GM18858 (cell line): Measurements from ENCODE around the gene FLG.
"Not testable (repeated sequence)": the region's sequence is repeated elsewhere in the genome, so short reads cannot be mapped to it uniquely, and the experiment has no call there.

Source experiments
- ATAC-seq: cut with Tn5 transposase; IDR thresholded peaks from one replicate; pipeline ENCODE4 v1.9.1; 2021; ENCODE audit not compliant: unreplicated experiment

Gene FLG

GRCh38 chr1:152303139-152303872, 21.7 kb downstream of the FLG start:
- ATAC-seq = not testable (repeated sequence)

GRCh38 chr1:152256394-152256793, 68.6 kb downstream of the FLG start:
- ATAC-seq = not testable (repeated sequence)
